Glutamatergic neuron (in vitro differentiated cells): ENCODE data around the gene PELI2. TPM values are rescaled to one million over a fixed set of nuclear protein-coding genes. Genes with fewer than 3 reads are reported as not detected.
A peak's percentile ranks its signal among the peaks of the same experiment; 100 is the strongest.

Source experiments
- DNase-seq: peaks from one replicate; pipeline ENCODE4 v3.0.0; 2022
- H3K27ac Mint-ChIP-seq: one replicate; pipeline ENCODE4 v1.8.0; 2020; ENCODE audit warnings: mild to moderate bottlenecking, mixed read lengths, inconsistent platforms; ENCODE audit not compliant: unreplicated experiment
- H3K27me3 Mint-ChIP-seq: one replicate; pipeline ENCODE4 v1.8.0; 2020; ENCODE audit warnings: mild to moderate bottlenecking, moderate library complexity, mixed read lengths, inconsistent platforms; ENCODE audit not compliant: unreplicated experiment
- H3K36me3 Mint-ChIP-seq: one replicate; pipeline ENCODE4 v1.8.0; 2020; ENCODE audit warnings: mild to moderate bottlenecking, mixed read lengths, inconsistent platforms; ENCODE audit not compliant: unreplicated experiment
- H3K4me1 Mint-ChIP-seq: one replicate; pipeline ENCODE4 v1.8.0; 2020; ENCODE audit warnings: mild to moderate bottlenecking, low read depth, mixed read lengths, inconsistent platforms; ENCODE audit not compliant: unreplicated experiment
- H3K4me3 Mint-ChIP-seq: one replicate; pipeline ENCODE4 v1.8.0; 2020; ENCODE audit warnings: mild to moderate bottlenecking, mixed read lengths, inconsistent platforms; ENCODE audit not compliant: unreplicated experiment
- H3K9me3 Mint-ChIP-seq: one replicate; pipeline ENCODE4 v1.8.0; 2020; ENCODE audit warnings: mild to moderate bottlenecking, moderate library complexity, mixed read lengths, inconsistent platforms; ENCODE audit not compliant: unreplicated experiment
- total RNA-seq: library from RNA; stranded (reverse); fragmentation: NEBNext Ultra II Directional; extraction: Animal tissue kit (Norgen Biotek cat#: 25700); gene quantifications from one replicate; pipeline ENCODE4 v1.2.1, GENCODE V29; 2021; ENCODE audit not compliant: unreplicated experiment
- TF ChIP-seq, protein P1 (sequence below): fragments of 200-600 bp; sonication (generic); IDR thresholded peaks from one replicate; pipeline ENCODE4 v1.5.0; 2021; ENCODE audit not compliant: partially characterized antibody, unreplicated experiment

PELI2 gene
- total RNA-seq, 1 donor from 2014 or later = 158 TPM

- H3K36me3 Mint-ChIP-seq = no peaks in the 10 kb centered on the region
- H3K4me3 Mint-ChIP-seq = peak overlapping the region; percentile 65
- peaks cover 81% of the 10 kb centered on the region for H3K4me1 Mint-ChIP-seq
- TF ChIP-seq, protein P1, sequence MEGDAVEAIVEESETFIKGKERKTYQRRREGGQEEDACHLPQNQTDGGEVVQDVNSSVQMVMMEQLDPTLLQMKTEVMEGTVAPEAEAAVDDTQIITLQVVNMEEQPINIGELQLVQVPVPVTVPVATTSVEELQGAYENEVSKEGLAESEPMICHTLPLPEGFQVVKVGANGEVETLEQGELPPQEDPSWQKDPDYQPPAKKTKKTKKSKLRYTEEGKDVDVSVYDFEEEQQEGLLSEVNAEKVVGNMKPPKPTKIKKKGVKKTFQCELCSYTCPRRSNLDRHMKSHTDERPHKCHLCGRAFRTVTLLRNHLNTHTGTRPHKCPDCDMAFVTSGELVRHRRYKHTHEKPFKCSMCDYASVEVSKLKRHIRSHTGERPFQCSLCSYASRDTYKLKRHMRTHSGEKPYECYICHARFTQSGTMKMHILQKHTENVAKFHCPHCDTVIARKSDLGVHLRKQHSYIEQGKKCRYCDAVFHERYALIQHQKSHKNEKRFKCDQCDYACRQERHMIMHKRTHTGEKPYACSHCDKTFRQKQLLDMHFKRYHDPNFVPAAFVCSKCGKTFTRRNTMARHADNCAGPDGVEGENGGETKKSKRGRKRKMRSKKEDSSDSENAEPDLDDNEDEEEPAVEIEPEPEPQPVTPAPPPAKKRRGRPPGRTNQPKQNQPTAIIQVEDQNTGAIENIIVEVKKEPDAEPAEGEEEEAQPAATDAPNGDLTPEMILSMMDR = no peak
- H3K27me3 Mint-ChIP-seq = no peaks in the 10 kb centered on the region
- H3K27ac Mint-ChIP-seq = peak overlapping the region; percentile 77
- peaks cover 6% of the 10 kb centered on the region for H3K9me3 Mint-ChIP-seq
- peak; percentile 68 for DNase-seq
Measured at GRCh38 chr14:56137849-56138248, 19.6 kb downstream of the PELI2 start.

- Mint-ChIP-seq H3K36me3 (no peaks in the 10 kb centered on the region), H3K9me3 (peaks cover 6% of the 10 kb centered on the region), H3K4me1 (peaks cover 83% of the 10 kb centered on the region), H3K27ac (peak overlapping the region; percentile 85), H3K27me3 (no peaks in the 10 kb centered on the region), H3K4me3 (peak overlapping the region; percentile 70)
- TF ChIP-seq, protein P1 = no peak
- DNase-seq = no peak
Measured at GRCh38 chr14:56138928-56139327, 20.7 kb downstream of the PELI2 start.

GRCh38 chr14:56142314-56142713, 24.1 kb downstream of the PELI2 start:
- Mint-ChIP-seq H3K27me3 (peaks cover 3% of the 10 kb centered on the region), H3K36me3 (no peaks in the 10 kb centered on the region)

GRCh38 chr14:56143025-56143424, 24.8 kb downstream of the PELI2 start:
- H3K36me3 Mint-ChIP-seq = no peaks in the 10 kb centered on the region
- H3K27ac Mint-ChIP-seq = peak overlapping the region; percentile 71
- peaks cover 3% of the 10 kb centered on the region for H3K27me3 Mint-ChIP-seq
- TF ChIP-seq, protein P1 = no peak
- no peak overlapping the region for H3K4me3 Mint-ChIP-seq
- DNase-seq = no peak
- H3K9me3 Mint-ChIP-seq = peaks cover 2% of the 10 kb centered on the region
- H3K4me1 Mint-ChIP-seq = peaks cover 77% of the 10 kb centered on the region

More at GRCh38 chr14:56142314-56142713, 24.1 kb downstream of the PELI2 start:
- H3K4me3 Mint-ChIP-seq = no peak overlapping the region
- TF ChIP-seq, protein P1 = no peak
- H3K4me1 Mint-ChIP-seq = peaks cover 80% of the 10 kb centered on the region
- DNase-seq = no peak
- H3K27ac Mint-ChIP-seq = no peak overlapping the region
- H3K9me3 Mint-ChIP-seq = peaks cover 6% of the 10 kb centered on the region

DNA sequence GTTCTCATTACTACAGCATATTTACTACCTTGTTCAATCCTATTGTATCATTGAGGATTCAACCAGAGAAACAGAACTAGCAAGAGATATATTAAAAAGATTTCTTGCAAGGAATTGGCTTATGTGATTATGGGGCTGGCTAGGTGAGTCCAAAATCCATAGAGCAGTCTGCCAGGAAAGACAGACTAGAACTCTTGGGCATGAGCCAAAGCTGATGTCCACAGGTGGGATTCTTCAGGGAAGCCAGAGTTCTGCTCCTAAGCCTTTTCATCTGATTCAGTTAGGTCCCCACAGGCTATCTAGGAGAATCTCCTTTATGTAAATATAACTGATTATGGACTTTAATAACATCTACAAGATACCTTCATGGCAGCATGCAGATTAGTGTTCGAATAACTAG, 26.0 kb downstream of the PELI2 start:
- H3K36me3 Mint-ChIP-seq = no peaks in the 10 kb centered on the region
- H3K4me1 Mint-ChIP-seq = peaks cover 77% of the 10 kb centered on the region
- no peak overlapping the region for H3K4me3 Mint-ChIP-seq
- H3K27ac Mint-ChIP-seq = no peak overlapping the region
- no peak for DNase-seq
- peaks cover 2% of the 10 kb centered on the region for H3K9me3 Mint-ChIP-seq
- H3K27me3 Mint-ChIP-seq = peaks cover 6% of the 10 kb centered on the region
- TF ChIP-seq, protein P1 = no peak
